ENCODE data around the gene GOLT1A. TPM values are rescaled to one million over a fixed set of nuclear protein-coding genes. Genes with fewer than 3 reads are reported as not detected.

Gene GOLT1A
- total and polyA plus RNA-seq, 2 of the 8 experiments (the other 6 are each of a cell fraction or from before 2014, with no cell fraction given): 7.5 to 8.5 TPM

- POLR2A ChIA-PET (ENCODE audit: partially characterized antibody): no interaction called here
- Histone ChIP-seq H2BK12ac (ENCODE audit: low read depth, low read length) (no peak overlapping the region), H3K27me3 (replicated peaks in 1 of 4; ENCODE audit: control insufficient read depth in 3 of 4, extremely low read depth in 1 of 4, insufficient read depth in 3 of 4, low read length in 3 of 4) (no peaks in the 10 kb centered on the region), H3K36me3 (ENCODE audit: control insufficient read depth in 2 of 4, insufficient read depth in 4 of 4, low read length in 3 of 4) (peaks cover 0 to 4% (median 0%) of the 10 kb centered on the region in 4 experiments; a peak in 1 of 8 replicates), H3K4me3 (ENCODE audit: extremely low read depth in 1 of 4, insufficient read depth in 2 of 4, low read depth in 3 of 4, low read length in 4 of 4) (no peak overlapping the region), H2BK15ac (ENCODE audit: low read length) (no peak overlapping the region), H3K4me1 (replicated peaks in 1 of 4; ENCODE audit: control insufficient read depth in 3 of 4, insufficient read depth in 4 of 4, low read length in 3 of 4) (peaks cover 4 to 12% (median 8%) of the 10 kb centered on the region in 4 experiments), H2BK120ac (replicated peaks; ENCODE audit: low read depth, low read length) (no peak overlapping the region), H3K23ac (ENCODE audit: insufficient read length) (no peak overlapping the region), H2AK5ac (ENCODE audit: low read depth, low read length) (no peak overlapping the region), H3K4me2 (ENCODE audit: insufficient read depth in 1 of 2, low read depth in 2 of 2, low read length in 2 of 2) (no peak overlapping the region), H3K9me3 (ENCODE audit: insufficient read depth in 2 of 2, low read depth in 1 of 2, low read length in 1 of 2) (no peaks in the 10 kb centered on the region), H3K4ac (replicated peaks; ENCODE audit: insufficient read length, low read depth, low read length) (no peak overlapping the region), H4K8ac (ENCODE audit: extremely low read depth, insufficient read depth, low read length) (no peak overlapping the region), H3K79me1 (ENCODE audit: low read depth, low read length) (no peaks in the 10 kb centered on the region), H3K56ac (replicated peaks; ENCODE audit: insufficient read length, low read depth, low read length) (no peak overlapping the region), H3K23me2 (ENCODE audit: low read depth, low read length) (no peaks in the 10 kb centered on the region), H3K27ac (ENCODE audit: low read depth, low read length) (no peak overlapping the region), H2AFZ (ENCODE audit: low read length) (no peak overlapping the region), H2BK5ac (ENCODE audit: low read depth, low read length) (no peak overlapping the region; the same call in 1 of the 2 replicates), H3K14ac (ENCODE audit: insufficient read length) (no peak overlapping the region), H4K91ac (replicated peaks; ENCODE audit: insufficient read length, low read length) (no peak overlapping the region), H4K20me1 (replicated peaks in 1 of 2; ENCODE audit: control insufficient read depth in 1 of 2, insufficient read depth in 2 of 2, low read length in 2 of 2) (no peaks in the 10 kb centered on the region), H3K9ac (replicated peaks in 1 of 4; ENCODE audit: extremely low read depth in 1 of 4, low read depth in 3 of 4, low read length in 3 of 4) (no peak overlapping the region), H2BK20ac (ENCODE audit: low read length) (no peak overlapping the region), H3K18ac (ENCODE audit: extremely low read depth, low read length) (no peak overlapping the region), H4K5ac (ENCODE audit: insufficient read length, low read depth, low read length) (no peak overlapping the region), H3K79me2 (ENCODE audit: control insufficient read depth in 1 of 2, insufficient read depth in 2 of 2, low read length in 2 of 2) (no peaks in the 10 kb centered on the region)
- 92% methylated on average over 14 of the region's 14 CpGs; no CpG with 5 or more reads in 1 of the 2 experiments for WGBS, 2 experiments (ENCODE audit: extremely low coverage in 1 of 2, insufficient coverage in 1 of 2, insufficient read length in 1 of 2, insufficient replicate concordance in 2 of 2, low coverage in 1 of 2, low lambda C conversion rate in 2 of 2, missing lambda C conversion rate in 1 of 2)
- CTCF ChIA-PET (ENCODE audit: partially characterized antibody): interaction anchor here (1.2 to 19.1 kb wide), 10 partner anchors 10 to 100 kb away, joined by 3 to 335 read pairs (median 7); partner anchors contain the start of gene PLEKHA6
- DNase-seq (ENCODE audit: low read depth in 1 of 2, low spot score in 2 of 2): no peak
- no peak for FAIRE-seq
- TF ChIP-seq SP2 (IDR thresholded peaks at IDR 0.05; ENCODE audit: low read length) (no peak), POLR2A (IDR thresholded peaks at IDR 0.05; ENCODE audit: control extremely low read depth in 1 of 2, low read depth in 2 of 2, low read length in 2 of 2) (no peak), CBX5 (IDR thresholded peaks at IDR 0.05; ENCODE audit: low read depth, low read length) (no peak), POLR2AphosphoS5 (IDR thresholded peaks at IDR 0.05; ENCODE audit: low read depth, low read length) (no peak), RXRA (IDR thresholded peaks at IDR 0.05; ENCODE audit: insufficient read depth, low read depth, low read length) (no peak), RNF2 (IDR thresholded peaks at IDR 0.05; ENCODE audit: borderline replicate concordance, low read depth, low read length, missing control alignments, poor library complexity, severe bottlenecking) (no peak), JUND (IDR thresholded peaks at IDR 0.05; ENCODE audit: low read length) (no peak), CHD1 (IDR thresholded peaks at IDR 0.05; ENCODE audit: low read depth, low read length) (no peak), CTCF (IDR thresholded peaks at IDR 0.05; ENCODE audit: control extremely low read depth in 1 of 3, insufficient read depth in 1 of 3, low read depth in 1 of 3, low read length in 3 of 3) (no peak), TCF12 (IDR thresholded peaks at IDR 0.05; ENCODE audit: low read depth, low read length) (no peak)
- TF ChIP-seq, protein P1, sequence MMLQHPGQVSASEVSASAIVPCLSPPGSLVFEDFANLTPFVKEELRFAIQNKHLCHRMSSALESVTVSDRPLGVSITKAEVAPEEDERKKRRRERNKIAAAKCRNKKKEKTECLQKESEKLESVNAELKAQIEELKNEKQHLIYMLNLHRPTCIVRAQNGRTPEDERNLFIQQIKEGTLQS (IDR thresholded peaks at IDR 0.05; ENCODE audit: insufficient read depth, low read depth, low read length): no peak
Observed at GRCh38 chr1:204260601-204261197, 46.9 kb upstream of the GOLT1A start.
